AG04449 (cell line): ENCODE data around the gene AP2A2.

ENCODE experiments used
- CTCF ChIA-PET: fragments of 350-600 bp; formaldehyde crosslinking; extraction: SDS; loops from one replicate; lab custom pipeline; 2021; ENCODE audit warnings: antibody characterized with exemption; lab: Yijun Ruan, JAX
- POLR2A ChIA-PET: fragments of 400-600, 350-600 bp; formaldehyde crosslinking; extraction: SDS; loops from one replicate; lab custom pipeline; 2020; ENCODE audit warnings: antibody characterized with exemption, inconsistent platforms; lab: Yijun Ruan, JAX
- DNase-seq: peaks from one replicate; pipeline ENCODE4 v3.0.0-alpha.2; 2010; ENCODE audit warnings: low read depth, low spot score
- H3K4me3 ChIP-seq: 2 replicates; pipeline ENCODE4 v1.5.1; 2011; ENCODE audit warnings: low read depth, mild to moderate bottlenecking, control low read depth, low read length
- CTCF ChIP-seq: IDR thresholded peaks from one replicate; pipeline ENCODE4 v1.5.1; 2011; ENCODE audit warnings: mild to moderate bottlenecking, moderate library complexity, low read length, control low read depth, inconsistent platforms; ENCODE audit not compliant: insufficient read depth; ENCODE audit errors: missing control alignments

Gene AP2A2

GRCh38 chr11:911031-911889, 14.4 kb upstream of the AP2A2 start:
- peak overlapping the region; percentile 85 for H3K4me3 ChIP-seq
- ChIA-PET CTCF (interaction anchor here (1.1 to 4.7 kb wide), 3 partner anchors 10 to 119 kb away, joined by 3 to 35 read pairs (median 15); partner anchors contain the start of gene AP2A2), POLR2A (interaction anchor here (2.3 kb wide), 1 partner anchor 67 kb away, joined by 6 read pairs; no protein-coding TSS in a partner anchor)
- no peak for TF ChIP-seq CTCF
- DNase-seq, result no peak

GRCh38 chr11:911890-912219, 13.8 kb upstream of the AP2A2 start:
- POLR2A ChIA-PET, result interaction anchor here (2.3 kb wide), 1 partner anchor 67 kb away, joined by 6 read pairs; no protein-coding TSS in a partner anchor
- CTCF ChIA-PET, result interaction anchor here (1.1 to 4.7 kb wide), 3 partner anchors 9 to 118 kb away, joined by 3 to 35 read pairs (median 15); partner anchors contain the start of gene AP2A2
- no peak overlapping the region for H3K4me3 ChIP-seq

GRCh38 chr11:912266-912665, 13.4 kb upstream of the AP2A2 start:
- CTCF ChIA-PET, result interaction anchor here (3.3 to 4.7 kb wide), 2 partner anchors 9 to 13 kb away, joined by 15 to 35 read pairs; partner anchors contain the start of gene AP2A2
- no peak overlapping the region for H3K4me3 ChIP-seq
- DNase-seq, result no peak
- TF ChIP-seq CTCF, result no peak
- POLR2A ChIA-PET, result interaction anchor here (2.3 kb wide), 1 partner anchor 68 kb away, joined by 6 read pairs; no protein-coding TSS in a partner anchor

More at GRCh38 chr11:911890-912219, 13.8 kb upstream of the AP2A2 start:
- DNase-seq, result no peak
- no peak for TF ChIP-seq CTCF

- no peak for TF ChIP-seq CTCF
- ChIA-PET POLR2A (no interaction called here), CTCF (interaction anchor here (3.3 to 4.7 kb wide), 2 partner anchors 8 to 12 kb away, joined by 15 to 35 read pairs; partner anchors contain the start of gene AP2A2)
- no peak overlapping the region for H3K4me3 ChIP-seq
- DNase-seq, result no peak
These were observed 12.6 kb upstream of the AP2A2 start for GRCh38 chr11:913043-913442.

- TF ChIP-seq CTCF, result no peak
- no peak overlapping the region for H3K4me3 ChIP-seq
- DNase-seq, result no peak
- ChIA-PET CTCF (interaction anchor here (3.1 to 4.7 kb wide), 2 partner anchors 11 kb away, joined by 12 to 35 read pairs; partner anchors contain the start of gene AP2A2), POLR2A (no interaction called here)
These were observed 11.5 kb upstream of the AP2A2 start for GRCh38 chr11:914204-914603.
